Stimulated activated naive B cell treated with anti-CD40 and anti-IgM and Interleukin-4, amounts not matched to agents 10 μg/mL and 1 μg/mL and 100 μg/mL, for 72 hours (primary cell): ENCODE measurements around the gene EMC9.

Experiments
- ATAC-seq, 2 donors: fragments of 150-1000 bp; cut with Tn5 transposase; replicated peaks; 2 replicates each; pipeline ENCODE4 v1.10.0; 2021; ENCODE audit warnings: moderate library complexity in 1 of 2
- DNase-seq: peaks from one replicate; pipeline ENCODE4 v3.0.0; 2021
- H3K27ac Mint-ChIP-seq: one replicate; pipeline ENCODE4 v1.8.0; 2022; ENCODE audit warnings: mild to moderate bottlenecking, mixed read lengths
- H3K27me3 Mint-ChIP-seq, 2 donors: one replicate each; pipeline ENCODE4 v1.8.0; 2022; ENCODE audit warnings: mixed read lengths in 2 of 2
- H3K36me3 Mint-ChIP-seq, 2 donors: one replicate each; pipeline ENCODE4 v1.8.0; 2022; ENCODE audit warnings: mixed read lengths in 2 of 2, mild to moderate bottlenecking in 1 of 2
- H3K4me1 Mint-ChIP-seq, 2 donors: one replicate each; pipeline ENCODE4 v1.8.0; 2022; ENCODE audit warnings: mixed read lengths in 2 of 2, mild to moderate bottlenecking in 1 of 2
- H3K4me3 Mint-ChIP-seq, 2 donors: one replicate each; pipeline ENCODE4 v1.8.0; 2022; ENCODE audit warnings: mild to moderate bottlenecking in 2 of 2, mixed read lengths in 2 of 2, moderate library complexity in 1 of 2
- H3K9me3 Mint-ChIP-seq, 2 donors: one replicate each; pipeline ENCODE4 v1.8.0; 2022; ENCODE audit warnings: mixed read lengths in 2 of 2, mild to moderate bottlenecking in 1 of 2

EMC9 gene

GRCh38 chr14:24164518-24164991 lies 23.2 kb upstream of the EMC9 start:
- DNase-seq (no peak), ATAC-seq (no peak)
- Mint-ChIP-seq H3K36me3 (peaks cover 72 to 80% of the 10 kb centered on the region in 2 donors), H3K27me3 (no peaks in the 10 kb centered on the region), H3K9me3 (no peaks in the 10 kb centered on the region), H3K4me1 (peaks cover 42 to 65% of the 10 kb centered on the region in 2 donors), H3K27ac (peak overlapping the region; percentile 34), H3K4me3 (no peak overlapping the region)

GRCh38 chr14:24162093-24162492 lies 20.7 kb upstream of the EMC9 start:
- Mint-ChIP-seq H3K4me1 (peaks cover 37 to 66% of the 10 kb centered on the region in 2 donors), H3K27ac (peak overlapping the region; percentile 94), H3K9me3 (no peaks in the 10 kb centered on the region), H3K36me3 (peaks cover 73 to 78% of the 10 kb centered on the region in 2 donors), H3K4me3 (peak overlapping the region; percentile 88 to 91), H3K27me3 (no peaks in the 10 kb centered on the region)
- ATAC-seq: no peak
- DNase-seq: no peak

DNA sequence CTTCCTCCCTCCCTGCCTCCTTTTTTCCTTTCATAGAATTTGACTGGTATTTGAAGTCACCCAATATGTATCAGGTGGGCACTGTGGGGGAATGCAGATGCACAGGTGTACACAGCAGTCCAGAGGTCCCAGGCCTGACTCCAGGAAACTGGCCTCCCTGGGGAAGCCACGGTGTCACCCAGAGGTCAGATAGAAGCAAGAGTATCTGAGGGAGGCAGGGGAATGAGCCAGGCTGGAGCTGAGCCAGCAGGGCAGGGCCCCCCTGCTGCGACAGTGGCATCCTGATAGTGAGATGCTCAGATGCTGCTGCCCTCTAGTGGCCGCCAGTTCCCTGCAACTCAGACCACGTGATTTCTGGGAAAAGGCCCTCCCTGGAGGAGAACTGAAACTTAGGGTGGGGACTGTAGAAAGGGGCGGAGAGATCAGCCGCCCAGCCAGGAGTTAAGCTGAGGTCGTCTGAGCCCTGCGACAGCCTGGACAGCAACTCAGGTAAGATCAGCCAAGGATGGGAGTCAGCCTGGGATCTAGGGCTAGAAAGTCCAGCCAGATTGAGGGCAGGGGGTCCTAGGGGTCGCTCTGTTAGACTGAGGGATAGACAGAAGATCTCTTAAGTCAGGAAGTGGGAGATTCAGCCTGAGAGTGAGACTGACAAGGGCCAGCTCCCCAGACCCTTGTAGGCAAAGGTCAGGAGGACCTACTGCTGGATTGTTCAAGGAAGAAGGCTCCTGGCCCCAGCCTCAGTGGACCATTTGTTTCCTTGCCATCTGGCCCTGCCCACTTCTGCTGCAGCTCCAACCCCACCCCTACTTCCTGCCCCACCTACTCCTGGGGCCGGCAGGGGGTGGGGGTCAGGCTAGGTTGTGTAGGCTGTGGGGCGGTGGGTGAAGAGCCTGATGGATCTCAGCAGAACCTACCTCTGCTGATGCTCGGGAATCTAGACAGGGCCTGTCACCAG lies 19.7 kb upstream of the EMC9 start, which contains the start of gene IRF9:
Gene IRF9 (plus strand): TSS at position 416 of the 955 bp plus-strand sequence. CDS start 880 bp downstream, outside the sequence.
- Mint-ChIP-seq H3K36me3 (peaks cover 69 to 74% of the 10 kb centered on the region in 2 donors), H3K27ac (peak within 1 kb of the TSS; percentile 94), H3K4me3 (peak within 1 kb of the TSS; percentile 88 to 91), H3K4me1 (peaks cover 40 to 61% of the 10 kb centered on the region in 2 donors), H3K9me3 (no peaks in the 10 kb centered on the region), H3K27me3 (no peaks in the 10 kb centered on the region)
- DNase-seq (peak; percentile 93), ATAC-seq (peak; percentile 97)

GRCh38 chr14:24160499-24160849 lies 19.1 kb upstream of the EMC9 start:
- no peaks in the 10 kb centered on the region for H3K27me3 Mint-ChIP-seq
- H3K27ac Mint-ChIP-seq: peak overlapping the region; percentile 94
- ATAC-seq (no peak), DNase-seq (no peak)
- peaks cover 39 to 57% of the 10 kb centered on the region in 2 donors for H3K4me1 Mint-ChIP-seq
- peaks cover 69 to 74% of the 10 kb centered on the region in 2 donors for H3K36me3 Mint-ChIP-seq
- H3K9me3 Mint-ChIP-seq: no peaks in the 10 kb centered on the region
- H3K4me3 Mint-ChIP-seq: no peak overlapping the region

DNA sequence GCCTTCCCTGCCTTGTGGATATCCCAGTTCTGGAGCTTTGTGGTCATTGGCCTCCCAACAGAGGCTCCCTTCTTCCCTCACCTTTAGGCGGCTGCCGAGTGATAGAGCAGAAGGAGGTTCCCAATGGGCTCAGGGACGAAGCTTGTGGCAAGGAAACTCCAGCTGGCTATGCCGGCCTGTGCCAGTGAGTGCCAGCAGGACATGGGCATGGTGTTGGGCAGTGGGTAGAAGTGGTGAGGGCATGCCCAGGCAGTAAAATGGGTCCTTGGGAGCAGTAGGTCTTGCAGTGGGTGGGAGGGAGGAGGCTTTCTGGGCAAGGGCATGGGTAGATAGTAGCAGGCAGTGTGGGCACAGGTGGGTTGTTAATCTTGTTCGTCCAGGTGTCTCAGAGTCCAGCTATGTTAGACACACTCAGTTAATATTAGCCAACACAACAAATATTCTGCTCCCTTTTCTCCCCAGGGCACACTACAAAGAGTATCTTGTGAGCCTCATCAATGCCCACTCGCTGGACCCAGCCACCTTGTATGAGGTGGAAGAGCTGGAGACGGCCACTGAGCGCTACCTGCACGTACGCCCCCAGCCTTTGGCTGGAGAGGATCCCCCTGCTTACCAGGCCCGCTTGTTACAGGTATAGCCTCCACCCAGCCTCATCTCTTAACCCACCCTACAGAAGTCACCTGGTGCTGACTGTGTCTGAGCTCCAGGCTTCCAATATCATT lies 18.5 kb upstream of the EMC9 start:
- Mint-ChIP-seq H3K9me3 (no peaks in the 10 kb centered on the region), H3K27me3 (no peaks in the 10 kb centered on the region), H3K27ac (peak overlapping the region; percentile 94), H3K4me1 (peaks cover 36 to 51% of the 10 kb centered on the region in 2 donors), H3K4me3 (no peak overlapping the region), H3K36me3 (peaks cover 69 to 73% of the 10 kb centered on the region in 2 donors)
- DNase-seq: no peak
- ATAC-seq: no peak

GRCh38 chr14:24157331-24157730 lies 15.9 kb upstream of the EMC9 start:
- Mint-ChIP-seq H3K9me3 (no peaks in the 10 kb centered on the region), H3K27me3 (no peaks in the 10 kb centered on the region), H3K4me3 (no peak overlapping the region), H3K27ac (peak overlapping the region; percentile 7), H3K4me1 (peaks cover 19 to 25% of the 10 kb centered on the region in 2 donors), H3K36me3 (peaks cover 47 to 52% of the 10 kb centered on the region in 2 donors)
- ATAC-seq: no peak
- DNase-seq: no peak

DNA sequence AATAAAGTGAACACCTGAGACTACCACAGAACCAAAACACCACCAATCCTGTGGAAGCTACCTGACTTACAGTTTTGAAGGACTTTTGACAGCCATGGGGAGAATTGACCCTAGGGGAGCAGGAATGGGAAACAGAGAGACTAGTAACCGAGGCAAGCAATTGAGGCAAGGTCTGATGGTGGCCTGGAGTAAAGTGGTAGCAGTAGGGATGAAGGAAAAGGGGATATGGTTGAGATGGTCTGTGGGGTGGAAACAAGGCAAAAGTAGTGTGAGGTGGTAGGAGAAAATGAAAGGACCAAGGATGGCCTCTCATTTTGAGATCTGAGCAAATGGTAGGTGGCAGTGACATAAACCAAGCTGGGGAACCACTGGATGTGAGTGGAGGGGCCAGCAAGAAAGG lies 15.4 kb upstream of the EMC9 start:
- H3K27ac Mint-ChIP-seq: peak overlapping the region; percentile 7
- H3K4me3 Mint-ChIP-seq: no peak overlapping the region
- H3K4me1 Mint-ChIP-seq: peaks cover 15 to 20% of the 10 kb centered on the region in 2 donors
- no peaks in the 10 kb centered on the region for H3K9me3 Mint-ChIP-seq
- DNase-seq: no peak
- no peak for ATAC-seq
- peaks cover 45 to 50% of the 10 kb centered on the region in 2 donors for H3K36me3 Mint-ChIP-seq
- no peaks in the 10 kb centered on the region for H3K27me3 Mint-ChIP-seq

GRCh38 chr14:24155100-24155499 lies 13.7 kb upstream of the EMC9 start:
- Mint-ChIP-seq H3K4me3 (no peak overlapping the region), H3K9me3 (no peaks in the 10 kb centered on the region), H3K27me3 (no peaks in the 10 kb centered on the region), H3K4me1 (peaks cover 12 to 15% of the 10 kb centered on the region in 2 donors), H3K36me3 (peaks cover 44 to 48% of the 10 kb centered on the region in 2 donors), H3K27ac (no peak overlapping the region)
- ATAC-seq (no peak), DNase-seq (no peak)

DNA sequence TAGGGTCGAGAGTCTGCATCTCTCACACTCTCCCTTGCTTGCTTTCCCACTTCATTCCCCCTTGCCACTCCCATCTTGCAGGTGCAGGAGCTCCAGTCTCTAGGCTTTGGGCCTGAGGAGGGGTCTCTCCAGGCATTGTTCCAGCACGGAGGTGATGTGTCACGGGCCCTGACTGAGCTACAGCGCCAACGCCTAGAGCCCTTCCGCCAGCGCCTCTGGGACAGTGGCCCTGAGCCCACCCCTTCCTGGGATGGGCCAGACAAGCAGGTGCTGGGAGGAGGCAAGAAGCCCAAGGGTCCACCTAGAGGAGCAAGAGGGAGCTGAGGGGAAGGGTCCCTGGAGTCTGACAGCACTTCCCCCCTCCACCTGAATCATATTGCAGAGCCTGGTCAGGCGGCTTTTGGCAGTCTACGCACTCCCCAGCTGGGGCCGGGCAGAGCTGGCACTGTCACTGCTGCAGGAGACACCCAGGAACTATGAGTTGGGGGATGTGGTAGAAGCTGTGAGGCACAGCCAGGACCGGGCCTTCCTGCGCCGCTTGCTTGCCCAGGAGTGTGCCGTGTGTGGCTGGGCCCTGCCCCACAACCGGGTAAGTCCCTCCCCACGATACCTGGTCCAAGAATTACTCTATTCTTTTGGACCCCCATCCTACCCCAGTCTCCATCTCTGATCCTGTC lies 10.2 kb upstream of the EMC9 start:
- Mint-ChIP-seq H3K9me3 (no peaks in the 10 kb centered on the region), H3K4me3 (no peak overlapping the region), H3K27me3 (no peaks in the 10 kb centered on the region), H3K27ac (no peak overlapping the region), H3K4me1 (peaks cover 18 to 30% of the 10 kb centered on the region in 2 donors), H3K36me3 (peaks cover 38 to 39% of the 10 kb centered on the region in 2 donors)
- DNase-seq (no peak), ATAC-seq (no peak)

DNA sequence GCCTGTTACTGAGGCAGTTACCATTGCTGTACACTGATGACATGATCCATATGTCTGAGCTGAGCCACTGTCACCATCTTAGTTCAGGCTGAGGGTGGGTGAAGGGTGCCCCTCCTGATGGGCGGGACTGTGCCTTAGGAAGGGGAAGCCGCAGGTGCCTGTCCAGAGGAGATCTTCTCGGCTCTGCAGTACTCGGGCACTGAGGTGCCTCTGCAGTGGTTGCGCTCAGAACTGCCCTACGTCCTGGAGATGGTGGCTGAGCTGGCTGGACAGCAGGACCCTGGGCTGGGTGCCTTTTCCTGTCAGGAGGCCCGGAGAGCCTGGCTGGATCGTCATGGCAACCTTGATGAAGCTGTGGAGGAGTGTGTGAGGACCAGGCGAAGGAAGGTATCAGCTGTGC lies 9.6 kb upstream of the EMC9 start:
- Mint-ChIP-seq H3K36me3 (peaks cover 41% of the 10 kb centered on the region in 2 donors), H3K27ac (no peak overlapping the region), H3K27me3 (no peaks in the 10 kb centered on the region), H3K4me3 (no peak overlapping the region), H3K9me3 (no peaks in the 10 kb centered on the region), H3K4me1 (peaks cover 18 to 34% of the 10 kb centered on the region in 2 donors)
- DNase-seq: no peak
- ATAC-seq: no peak

GRCh38 chr14:24150567-24150966 lies 9.2 kb upstream of the EMC9 start:
- no peaks in the 10 kb centered on the region for H3K27me3 Mint-ChIP-seq
- peak overlapping the region; percentile 51 for H3K27ac Mint-ChIP-seq
- H3K4me3 Mint-ChIP-seq: no peak overlapping the region
- DNase-seq: no peak
- peaks cover 19 to 38% of the 10 kb centered on the region in 2 donors for H3K4me1 Mint-ChIP-seq
- peaks cover 40 to 41% of the 10 kb centered on the region in 2 donors for H3K36me3 Mint-ChIP-seq
- H3K9me3 Mint-ChIP-seq: no peaks in the 10 kb centered on the region
- no peak for ATAC-seq

DNA sequence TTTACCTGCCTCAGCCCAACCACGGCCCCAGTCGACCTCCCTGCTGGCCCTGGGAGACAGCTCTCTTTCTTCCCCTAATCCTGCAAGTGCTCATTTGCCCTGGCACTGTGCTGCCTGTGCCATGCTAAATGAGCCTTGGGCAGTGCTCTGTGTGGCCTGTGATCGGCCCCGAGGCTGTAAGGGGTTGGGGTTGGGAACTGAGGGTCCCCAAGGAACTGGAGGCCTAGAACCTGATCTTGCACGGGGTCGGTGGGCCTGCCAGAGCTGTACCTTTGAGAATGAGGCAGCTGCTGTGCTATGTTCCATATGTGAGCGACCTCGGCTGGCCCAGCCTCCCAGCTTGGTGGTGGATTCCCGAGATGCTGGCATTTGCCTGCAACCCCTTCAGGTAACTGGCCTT lies 8.7 kb upstream of the EMC9 start:
- Mint-ChIP-seq H3K27me3 (no peaks in the 10 kb centered on the region), H3K4me1 (peaks cover 24 to 43% of the 10 kb centered on the region in 2 donors), H3K36me3 (peaks cover 41 to 42% of the 10 kb centered on the region in 2 donors), H3K27ac (no peak overlapping the region), H3K9me3 (no peaks in the 10 kb centered on the region), H3K4me3 (no peak overlapping the region)
- DNase-seq (no peak), ATAC-seq (no peak)

DNA sequence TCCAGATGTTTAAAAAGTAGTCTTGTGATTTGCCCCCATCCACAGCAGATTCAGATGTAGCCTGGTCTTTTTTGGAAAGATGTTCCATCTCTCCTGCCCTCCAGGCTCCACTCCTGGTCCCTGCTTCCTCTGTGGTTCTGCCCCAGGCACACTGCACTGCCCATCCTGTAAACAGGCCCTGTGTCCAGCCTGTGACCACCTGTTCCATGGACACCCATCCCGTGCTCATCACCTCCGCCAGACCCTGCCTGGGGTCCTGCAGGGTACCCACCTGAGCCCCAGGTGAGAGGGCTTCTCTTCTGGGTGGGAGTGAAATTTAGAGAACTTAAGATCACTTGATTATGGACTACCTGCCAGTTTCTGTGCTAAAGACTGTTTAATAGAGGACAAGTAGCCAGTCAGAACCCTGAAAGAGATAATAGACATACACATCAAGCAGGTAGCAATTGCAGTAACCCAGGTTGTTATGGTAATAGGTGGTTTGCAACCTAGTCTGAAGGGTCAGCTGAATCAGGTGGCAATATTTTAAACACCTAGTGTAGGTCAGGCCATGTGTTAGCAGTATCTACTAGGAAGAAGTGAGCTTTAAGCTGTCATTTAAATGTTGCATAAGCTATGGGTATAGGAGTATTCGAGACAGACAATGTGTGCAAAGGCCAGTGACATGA lies 8.0 kb upstream of the EMC9 start:
- DNase-seq (no peak), ATAC-seq (no peak)
- Mint-ChIP-seq H3K27me3 (no peaks in the 10 kb centered on the region), H3K4me3 (peak overlapping the region; percentile 6 to 31), H3K4me1 (peaks cover 28 to 49% of the 10 kb centered on the region in 2 donors), H3K27ac (no peak overlapping the region), H3K9me3 (no peaks in the 10 kb centered on the region), H3K36me3 (peaks cover 43 to 44% of the 10 kb centered on the region in 2 donors)
